K562 (cell line): ENCODE measurements around the gene AGAP3. TPM values are rescaled to one million over a fixed set of nuclear protein-coding genes. Genes with fewer than 3 reads are reported as not detected.

ENCODE experiments used
- CBX3 ChIP-seq, 2 experiments: IDR thresholded peaks; 1 replicate in 1 of 2; 2 replicates in 1 of 2; pipeline ENCODE4 v1.6.1; 2012; ENCODE audit warnings: inconsistent platforms in 2 of 2, low read length in 2 of 2, borderline replicate concordance in 1 of 2, control low read depth in 1 of 2
- CCAR2 ChIP-seq: fragments of 200-400 bp; formaldehyde crosslinking; IDR thresholded peaks from 2 replicates; pipeline ENCODE4 v1.6.1; 2017; ENCODE audit warnings: mild to moderate bottlenecking, low read depth, low read length
- CREM ChIP-seq: IDR thresholded peaks from 2 replicates; pipeline ENCODE4 v1.6.1; 2014; ENCODE audit warnings: antibody characterized with exemption, low read depth
- CTBP1 ChIP-seq: fragments of 450-650 bp; IDR thresholded peaks from 2 replicates; pipeline ENCODE4 v1.6.1; 2016; ENCODE audit warnings: borderline replicate concordance
- ERF ChIP-seq: fragments of 450-650 bp; formaldehyde crosslinking; IDR thresholded peaks from 2 replicates; pipeline ENCODE4 v1.4.0; 2020; ENCODE audit warnings: mild to moderate bottlenecking, mixed read lengths
- GABPB1 ChIP-seq: sonication (generic); formaldehyde crosslinking; IDR thresholded peaks from 2 replicates; pipeline ENCODE4 v1.8.0; 2022; ENCODE audit warnings: mild to moderate bottlenecking, missing genetic modification reagents
- HDGF ChIP-seq: fragments of 450-650 bp; IDR thresholded peaks from 2 replicates; pipeline ENCODE4 v1.6.1; 2016
- KLF10 ChIP-seq: fragments of 250-450 bp; sonication (Bioruptor Pico); IDR thresholded peaks from 2 replicates; pipeline ENCODE4 v1.6.1; 2021; ENCODE audit warnings: matching md5 sums
- MAZ ChIP-seq, 2 experiments: fragments of 450-650 bp in 1 of 2; sonication (generic) in 1 of 2; formaldehyde crosslinking; IDR thresholded peaks in 1 of 2; conservative IDR thresholded peaks in 1 of 2; 2 replicates each; pipeline versions ENCODE4 v1.4.0 to v1.5.0; 2020; ENCODE audit warnings: mild to moderate bottlenecking in 1 of 2, missing genetic modification reagents in 1 of 2
- RAD21 ChIP-seq, 2 experiments: fragments of 250-450 bp in 1 of 2; fragments of 450-650 bp in 1 of 2; sonication (Bioruptor Pico) in 1 of 2; formaldehyde crosslinking in 1 of 2; IDR thresholded peaks in 1 of 2; conservative IDR thresholded peaks in 1 of 2; 2 replicates each; pipeline versions ENCODE4 v1.4.0 to v1.8.0; 2020 to 2022; ENCODE audit warnings: mild to moderate bottlenecking in 2 of 2, moderate library complexity in 1 of 2
- RB1 ChIP-seq: fragments of 450-650 bp; IDR thresholded peaks from 2 replicates; pipeline ENCODE4 v1.6.1; 2017; ENCODE audit warnings: low read depth, mild to moderate bottlenecking
- RBM39 ChIP-seq: fragments of 200-400 bp; formaldehyde crosslinking; optimal IDR thresholded peaks from 2 replicates; pipeline ENCODE3; 2018; ENCODE audit warnings: low read depth, low read length
- STAG1 ChIP-seq: sonication (generic); formaldehyde crosslinking; IDR thresholded peaks from 2 replicates; pipeline ENCODE4 v1.5.0; 2020; ENCODE audit warnings: missing genetic modification reagents, borderline replicate concordance
- polyA plus RNA-seq, 8 experiments: library from polyadenylated mRNA; depleted of rRNA in 4 of 8; stranded (reverse) in 5 of 8; unstranded in 3 of 8; fragments of >200 nt; fragmentation: Nextera tagmentation in 2 of 8; fragmentation: Illumina TruSeq in 1 of 8; extraction: Ambion mirVana in 2 of 8; extraction: Trizol in 1 of 8; gene quantifications; 2 replicates each; pipeline versions ENCODE4 v1.2.1 to v1.2.3, GENCODE V29; 2011 to 2014; ENCODE audit warnings: inconsistent platforms in 1 of 8, missing spikeins in 1 of 8
- total RNA-seq, 7 experiments: library from RNA; depleted of rRNA in 6 of 7; stranded (reverse); fragments of >200 nt in 6 of 7; fragmentation: Illumina TruSeq in 2 of 7; extraction: Trizol in 2 of 7; gene quantifications; 2 replicates each; pipeline versions ENCODE4 v1.2.1 to v1.2.3, GENCODE V29; 2011 to 2021; ENCODE audit warnings: low replicate concordance in 1 of 7
- TF ChIP-seq, protein P1 (sequence below): sonication (generic); formaldehyde crosslinking; IDR thresholded peaks from 2 replicates; pipeline ENCODE4 v1.8.1; 2023; ENCODE audit warnings: mild to moderate bottlenecking, missing genetic modification reagents
- TF ChIP-seq, protein P2 (sequence below): fragments of 450-650 bp; formaldehyde crosslinking; IDR thresholded peaks from 2 replicates; pipeline ENCODE4 v1.4.0; 2020; ENCODE audit warnings: mild to moderate bottlenecking, moderate library complexity
- TF ChIP-seq, protein P3 (sequence below), 3 experiments: IDR thresholded peaks in 2 of 3; conservative IDR thresholded peaks in 1 of 3; 2 replicates each; pipeline ENCODE4 v1.5.1; 2011 to 2012; ENCODE audit warnings: low read length in 3 of 3, mild to moderate bottlenecking in 3 of 3, control low read depth in 2 of 3, improper control_type of control experiment in 1 of 3, inconsistent platforms in 1 of 3, low read depth in 1 of 3, mixed read lengths in 1 of 3, moderate library complexity in 1 of 3; ENCODE audit not compliant: insufficient read depth in 2 of 3
- TF ChIP-seq, protein P4 (sequence below): sonication (generic); formaldehyde crosslinking; IDR thresholded peaks from 2 replicates; pipeline ENCODE4 v1.8.0; 2022; ENCODE audit warnings: missing genetic modification reagents, mild to moderate bottlenecking, moderate library complexity, borderline replicate concordance
- TF ChIP-seq, protein P5 (sequence below): sonication (generic); formaldehyde crosslinking; IDR thresholded peaks from 2 replicates; pipeline ENCODE4 v1.8.0; 2022; ENCODE audit warnings: mild to moderate bottlenecking, missing genetic modification reagents, borderline replicate concordance

The AGAP3 gene
- total and polyA plus RNA-seq, 9 of the 15 experiments (the other 6 are each of a cell fraction or from before 2014, with no cell fraction given) = 3.4 to 208 (median 62.2) TPM

DNA sequence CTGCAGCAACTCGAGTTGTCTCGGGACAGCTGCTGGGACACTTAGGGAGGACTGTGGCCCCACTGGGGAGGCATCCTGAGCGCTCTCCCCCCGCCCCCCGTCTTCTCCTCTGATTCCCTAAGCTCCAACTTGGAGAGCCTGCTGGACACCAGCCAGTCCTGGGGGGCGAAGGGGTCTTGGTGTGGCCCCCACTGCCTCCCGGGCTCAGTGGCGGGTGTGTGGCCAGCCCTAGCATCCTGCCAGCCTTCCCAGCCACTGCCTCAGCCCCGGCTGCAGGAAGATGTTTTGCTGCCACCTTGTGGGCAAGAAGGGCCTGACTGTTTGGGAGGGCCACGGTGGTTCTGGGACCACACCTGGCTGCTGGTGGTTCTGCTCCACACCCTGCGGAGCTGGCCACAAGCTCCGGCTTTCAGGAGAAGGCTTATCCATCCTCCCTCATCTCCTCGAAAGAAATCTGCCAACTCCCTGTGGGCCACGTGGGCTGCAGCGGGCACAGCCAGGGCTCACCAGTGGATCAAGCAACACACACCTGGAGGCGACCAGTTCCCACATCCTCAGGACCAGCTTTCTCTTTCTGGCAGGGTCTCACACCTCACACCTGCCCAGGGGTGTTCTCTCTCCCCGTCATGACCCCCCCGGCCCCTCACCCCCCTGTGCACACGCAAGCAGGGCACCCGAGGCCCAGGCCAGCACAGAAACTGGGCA lies 24.8 kb downstream of the AGAP3 start (continued):
- TF ChIP-seq, protein P1, sequence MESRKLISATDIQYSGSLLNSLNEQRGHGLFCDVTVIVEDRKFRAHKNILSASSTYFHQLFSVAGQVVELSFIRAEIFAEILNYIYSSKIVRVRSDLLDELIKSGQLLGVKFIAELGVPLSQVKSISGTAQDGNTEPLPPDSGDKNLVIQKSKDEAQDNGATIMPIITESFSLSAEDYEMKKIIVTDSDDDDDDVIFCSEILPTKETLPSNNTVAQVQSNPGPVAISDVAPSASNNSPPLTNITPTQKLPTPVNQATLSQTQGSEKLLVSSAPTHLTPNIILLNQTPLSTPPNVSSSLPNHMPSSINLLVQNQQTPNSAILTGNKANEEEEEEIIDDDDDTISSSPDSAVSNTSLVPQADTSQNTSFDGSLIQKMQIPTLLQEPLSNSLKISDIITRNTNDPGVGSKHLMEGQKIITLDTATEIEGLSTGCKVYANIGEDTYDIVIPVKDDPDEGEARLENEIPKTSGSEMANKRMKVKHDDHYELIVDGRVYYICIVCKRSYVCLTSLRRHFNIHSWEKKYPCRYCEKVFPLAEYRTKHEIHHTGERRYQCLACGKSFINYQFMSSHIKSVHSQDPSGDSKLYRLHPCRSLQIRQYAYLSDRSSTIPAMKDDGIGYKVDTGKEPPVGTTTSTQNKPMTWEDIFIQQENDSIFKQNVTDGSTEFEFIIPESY = peak; percentile 68
- TF ChIP-seq ERF = 0 out of 2 replicates have a peak, but pooled peaks have one; percentile 35
- TF ChIP-seq, protein P2, sequence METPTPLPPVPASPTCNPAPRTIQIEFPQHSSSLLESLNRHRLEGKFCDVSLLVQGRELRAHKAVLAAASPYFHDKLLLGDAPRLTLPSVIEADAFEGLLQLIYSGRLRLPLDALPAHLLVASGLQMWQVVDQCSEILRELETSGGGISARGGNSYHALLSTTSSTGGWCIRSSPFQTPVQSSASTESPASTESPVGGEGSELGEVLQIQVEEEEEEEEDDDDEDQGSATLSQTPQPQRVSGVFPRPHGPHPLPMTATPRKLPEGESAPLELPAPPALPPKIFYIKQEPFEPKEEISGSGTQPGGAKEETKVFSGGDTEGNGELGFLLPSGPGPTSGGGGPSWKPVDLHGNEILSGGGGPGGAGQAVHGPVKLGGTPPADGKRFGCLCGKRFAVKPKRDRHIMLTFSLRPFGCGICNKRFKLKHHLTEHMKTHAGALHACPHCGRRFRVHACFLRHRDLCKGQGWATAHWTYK = 0 out of 2 replicates have a peak, but pooled peaks have one; percentile 63
- TF ChIP-seq HDGF = peak; percentile 87; the same call in 1 of the 2 replicates
- 0 out of 2 replicates have a peak, but pooled peaks have one; percentile 46 for TF ChIP-seq GABPB1 (CRISPR knock-in tag)
- peak; percentile 84 for TF ChIP-seq CTBP1
- peak; percentile 49; the same call in 1 of the 2 replicates for TF ChIP-seq CREM
- no peak for TF ChIP-seq CCAR2
- no peak for TF ChIP-seq KLF10 (CRISPR knock-in tag)
- peak; percentile 9 for TF ChIP-seq RBM39
- TF ChIP-seq, protein P3, sequence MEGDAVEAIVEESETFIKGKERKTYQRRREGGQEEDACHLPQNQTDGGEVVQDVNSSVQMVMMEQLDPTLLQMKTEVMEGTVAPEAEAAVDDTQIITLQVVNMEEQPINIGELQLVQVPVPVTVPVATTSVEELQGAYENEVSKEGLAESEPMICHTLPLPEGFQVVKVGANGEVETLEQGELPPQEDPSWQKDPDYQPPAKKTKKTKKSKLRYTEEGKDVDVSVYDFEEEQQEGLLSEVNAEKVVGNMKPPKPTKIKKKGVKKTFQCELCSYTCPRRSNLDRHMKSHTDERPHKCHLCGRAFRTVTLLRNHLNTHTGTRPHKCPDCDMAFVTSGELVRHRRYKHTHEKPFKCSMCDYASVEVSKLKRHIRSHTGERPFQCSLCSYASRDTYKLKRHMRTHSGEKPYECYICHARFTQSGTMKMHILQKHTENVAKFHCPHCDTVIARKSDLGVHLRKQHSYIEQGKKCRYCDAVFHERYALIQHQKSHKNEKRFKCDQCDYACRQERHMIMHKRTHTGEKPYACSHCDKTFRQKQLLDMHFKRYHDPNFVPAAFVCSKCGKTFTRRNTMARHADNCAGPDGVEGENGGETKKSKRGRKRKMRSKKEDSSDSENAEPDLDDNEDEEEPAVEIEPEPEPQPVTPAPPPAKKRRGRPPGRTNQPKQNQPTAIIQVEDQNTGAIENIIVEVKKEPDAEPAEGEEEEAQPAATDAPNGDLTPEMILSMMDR (IDR thresholded peaks at IDR 0.05 in 2 of 3, conservative IDR thresholded peaks at IDR 0.05 in 1 of 3; ENCODE audit: insufficient read depth in 2 of 3, low read depth in 1 of 3, low read length in 3 of 3) = peak; percentile 94 to 95 (median 95)
- peak; percentile 94 for TF ChIP-seq RAD21 (CRISPR knock-in tag; conservative IDR thresholded peaks at IDR 0.05 in 1 of 2, IDR thresholded peaks at IDR 0.05 in 1 of 2)
- TF ChIP-seq RB1 = peak; percentile 83; the same call in 1 of the 2 replicates
- peak; percentile 85; the same call in 1 of the 2 replicates for TF ChIP-seq STAG1 (CRISPR knock-in tag)
- TF ChIP-seq MAZ (CRISPR knock-in tag; conservative IDR thresholded peaks at IDR 0.05 in 1 of 2, IDR thresholded peaks at IDR 0.05 in 1 of 2) = peak; percentile 64 to 79
- TF ChIP-seq, protein P4, sequence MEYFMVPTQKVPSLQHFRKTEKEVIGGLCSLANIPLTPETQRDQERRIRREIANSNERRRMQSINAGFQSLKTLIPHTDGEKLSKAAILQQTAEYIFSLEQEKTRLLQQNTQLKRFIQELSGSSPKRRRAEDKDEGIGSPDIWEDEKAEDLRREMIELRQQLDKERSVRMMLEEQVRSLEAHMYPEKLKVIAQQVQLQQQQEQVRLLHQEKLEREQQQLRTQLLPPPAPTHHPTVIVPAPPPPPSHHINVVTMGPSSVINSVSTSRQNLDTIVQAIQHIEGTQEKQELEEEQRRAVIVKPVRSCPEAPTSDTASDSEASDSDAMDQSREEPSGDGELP = peak; percentile 82; the same call in 1 of the 2 replicates
- TF ChIP-seq CBX3 (IDR thresholded peaks at IDR 0.05; ENCODE audit: borderline replicate concordance in 1 of 2, low read length in 2 of 2) = no peak
- TF ChIP-seq, protein P5, sequence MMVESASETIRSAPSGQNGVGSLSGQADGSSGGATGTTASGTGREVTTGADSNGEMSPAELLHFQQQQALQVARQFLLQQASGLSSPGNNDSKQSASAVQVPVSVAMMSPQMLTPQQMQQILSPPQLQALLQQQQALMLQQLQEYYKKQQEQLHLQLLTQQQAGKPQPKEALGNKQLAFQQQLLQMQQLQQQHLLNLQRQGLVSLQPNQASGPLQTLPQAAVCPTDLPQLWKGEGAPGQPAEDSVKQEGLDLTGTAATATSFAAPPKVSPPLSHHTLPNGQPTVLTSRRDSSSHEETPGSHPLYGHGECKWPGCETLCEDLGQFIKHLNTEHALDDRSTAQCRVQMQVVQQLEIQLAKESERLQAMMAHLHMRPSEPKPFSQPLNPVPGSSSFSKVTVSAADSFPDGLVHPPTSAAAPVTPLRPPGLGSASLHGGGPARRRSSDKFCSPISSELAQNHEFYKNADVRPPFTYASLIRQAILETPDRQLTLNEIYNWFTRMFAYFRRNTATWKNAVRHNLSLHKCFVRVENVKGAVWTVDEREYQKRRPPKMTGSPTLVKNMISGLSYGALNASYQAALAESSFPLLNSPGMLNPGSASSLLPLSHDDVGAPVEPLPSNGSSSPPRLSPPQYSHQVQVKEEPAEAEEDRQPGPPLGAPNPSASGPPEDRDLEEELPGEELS (CRISPR knock-in tag) = no peak
